ENCODE data around the gene CDC42EP1.

GRCh38 chr22:37582526-37582925, 22.2 kb downstream of the CDC42EP1 start:
- TF ChIP-seq CTCF (conservative IDR thresholded peaks at IDR 0.05; ENCODE audit: low read length) = no peak
- TF ChIP-seq EZH2phosphoT487 (IDR thresholded peaks at IDR 0.05; ENCODE audit: borderline replicate concordance) = no peak
